GM21423 (cell line): ENCODE measurements around the gene PELI3.

Experiments used
- ATAC-seq: cut with Tn5 transposase; IDR thresholded peaks from one replicate; pipeline ENCODE4 v1.9.1; 2021; ENCODE audit warnings: mild to moderate bottlenecking, moderate library complexity; ENCODE audit not compliant: unreplicated experiment

The PELI3 gene

GRCh38 chr11:66497206-66497605, 30.5 kb downstream of the PELI3 start:
- ATAC-seq: no peak

GRCh38 chr11:66498506-66498905, 31.8 kb downstream of the PELI3 start:
- no peak for ATAC-seq

GRCh38 chr11:66505276-66505816, 38.6 kb downstream of the PELI3 start:
- ATAC-seq: no peak

GRCh38 chr11:66509131-66509561, 42.4 kb downstream of the PELI3 start:
- no peak for ATAC-seq

GRCh38 chr11:66510271-66510989, 43.7 kb downstream of the PELI3 start, which contains the start of gene BBS1:
BBS1 (plus strand) TSS chr11:66510635; CDS start chr11:66510660, 25 bp downstream.
- ATAC-seq: peak; percentile 90

- no peak for ATAC-seq
Measured at GRCh38 chr11:66510990-66511339, 44.3 kb downstream of the PELI3 start.

- no peak for ATAC-seq
Measured at GRCh38 chr11:66523611-66524010, 56.9 kb downstream of the PELI3 start.

- no peak for ATAC-seq
Measured at GRCh38 chr11:66524304-66525040, 57.8 kb downstream of the PELI3 start.
